ENCODE data around the gene HHAT. TPM values are rescaled to one million over a fixed set of nuclear protein-coding genes. Genes with fewer than 3 reads are reported as not detected.

The HHAT gene
- total RNA-seq, 1 experiment from 2014 or later = 2.3 TPM

GRCh38 chr1:210482491-210482890 is 153.8 kb downstream of the HHAT start:
- Histone ChIP-seq H3K9me3 (ENCODE audit: low read length) (no peaks in the 10 kb centered on the region), H3K9me2 (replicated peaks; ENCODE audit: insufficient read depth, low read length) (no peaks in the 10 kb centered on the region), H3K27me3 (ENCODE audit: low read length) (no peaks in the 10 kb centered on the region), H2AFZ (ENCODE audit: low read length) (no peak overlapping the region), H3K36me3 (ENCODE audit: insufficient read depth, low read length) (no peaks in the 10 kb centered on the region), H4K20me1 (ENCODE audit: insufficient read depth, low read depth, low read length) (no peaks in the 10 kb centered on the region), H3K4me2 (ENCODE audit: low read depth, low read length, poor library complexity, severe bottlenecking) (no peak overlapping the region), H3K4me1 (ENCODE audit: low read length) (peaks cover 2% of the 10 kb centered on the region; the same call in 1 of the 2 replicates), H3K27ac (ENCODE audit: low read length) (no peak overlapping the region), H3K79me2 (ENCODE audit: low read length) (no peaks in the 10 kb centered on the region), H3K9ac (ENCODE audit: low read length) (no peak overlapping the region), H3K4me3 (ENCODE audit: low read length) (no peak overlapping the region)
- no peak for DNase-seq

DNA sequence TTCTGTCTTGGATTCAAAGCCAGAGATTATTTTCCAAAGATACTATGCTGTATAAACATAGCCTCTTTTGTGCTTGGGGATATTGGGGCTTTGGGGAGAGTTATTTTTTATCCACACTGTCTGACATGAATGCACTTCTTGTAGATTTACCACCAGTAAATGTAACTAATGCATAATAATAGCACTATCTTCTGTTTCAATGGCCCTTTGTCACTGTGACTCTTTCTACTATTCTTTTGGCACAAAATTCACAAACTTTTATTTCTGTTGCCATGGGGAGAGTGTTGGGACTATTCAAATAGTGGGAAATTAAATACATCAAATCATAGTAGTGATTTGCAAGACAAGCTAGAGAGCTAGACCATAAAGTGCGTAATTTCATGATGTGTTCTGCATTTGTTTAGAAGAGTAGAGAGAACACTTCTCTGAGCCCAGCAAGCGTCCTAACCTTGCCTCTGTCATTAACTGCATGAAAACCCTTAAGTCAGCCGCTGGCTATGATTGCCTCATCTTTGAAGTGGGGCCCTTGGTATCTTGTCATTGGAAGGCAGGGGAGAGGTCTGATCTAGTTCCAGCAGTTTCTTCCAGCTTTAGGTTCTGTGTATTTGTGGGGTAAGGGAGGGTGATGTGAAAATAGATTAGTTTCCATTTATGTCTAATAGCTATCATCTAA is 154.4 kb downstream of the HHAT start:
- no peak overlapping the region for H3K4me3 ChIP-seq (ENCODE audit: low read length)
- H3K4me2 ChIP-seq (ENCODE audit: low read depth, low read length, poor library complexity, severe bottlenecking) = no peak overlapping the region
- no peaks in the 10 kb centered on the region for H3K9me2 ChIP-seq (replicated peaks; ENCODE audit: insufficient read depth, low read length)
- H3K79me2 ChIP-seq (ENCODE audit: low read length) = no peaks in the 10 kb centered on the region
- H3K27me3 ChIP-seq (ENCODE audit: low read length) = no peaks in the 10 kb centered on the region
- H3K36me3 ChIP-seq (ENCODE audit: insufficient read depth, low read length) = no peaks in the 10 kb centered on the region
- DNase-seq = no peak
- peaks cover 7% of the 10 kb centered on the region; the same call in 1 of the 2 replicates for H3K4me1 ChIP-seq (ENCODE audit: low read length)
- H3K27ac ChIP-seq (ENCODE audit: low read length) = no peak overlapping the region
- H3K9ac ChIP-seq (ENCODE audit: low read length) = no peak overlapping the region
- H4K20me1 ChIP-seq (ENCODE audit: insufficient read depth, low read depth, low read length) = no peaks in the 10 kb centered on the region
- H2AFZ ChIP-seq (ENCODE audit: low read length) = no peak overlapping the region
- H3K9me3 ChIP-seq (ENCODE audit: low read length) = no peaks in the 10 kb centered on the region

GRCh38 chr1:210483821-210484220 is 155.1 kb downstream of the HHAT start:
- H3K79me2 ChIP-seq (ENCODE audit: low read length) = no peaks in the 10 kb centered on the region
- no peaks in the 10 kb centered on the region for H3K27me3 ChIP-seq (ENCODE audit: low read length)
- H3K4me1 ChIP-seq (ENCODE audit: low read length) = peaks cover 7% of the 10 kb centered on the region; the same call in 1 of the 2 replicates
- H3K27ac ChIP-seq (ENCODE audit: low read length) = no peak overlapping the region
- no peak overlapping the region for H3K4me2 ChIP-seq (ENCODE audit: low read depth, low read length, poor library complexity, severe bottlenecking)
- H3K4me3 ChIP-seq (ENCODE audit: low read length) = no peak overlapping the region
- H3K9me3 ChIP-seq (ENCODE audit: low read length) = no peaks in the 10 kb centered on the region
- no peaks in the 10 kb centered on the region for H4K20me1 ChIP-seq (ENCODE audit: insufficient read depth, low read depth, low read length)
- H3K9me2 ChIP-seq (replicated peaks; ENCODE audit: insufficient read depth, low read length) = no peaks in the 10 kb centered on the region
- no peaks in the 10 kb centered on the region for H3K36me3 ChIP-seq (ENCODE audit: insufficient read depth, low read length)
- no peak for DNase-seq
- H2AFZ ChIP-seq (ENCODE audit: low read length) = no peak overlapping the region
- H3K9ac ChIP-seq (ENCODE audit: low read length) = no peak overlapping the region

DNA sequence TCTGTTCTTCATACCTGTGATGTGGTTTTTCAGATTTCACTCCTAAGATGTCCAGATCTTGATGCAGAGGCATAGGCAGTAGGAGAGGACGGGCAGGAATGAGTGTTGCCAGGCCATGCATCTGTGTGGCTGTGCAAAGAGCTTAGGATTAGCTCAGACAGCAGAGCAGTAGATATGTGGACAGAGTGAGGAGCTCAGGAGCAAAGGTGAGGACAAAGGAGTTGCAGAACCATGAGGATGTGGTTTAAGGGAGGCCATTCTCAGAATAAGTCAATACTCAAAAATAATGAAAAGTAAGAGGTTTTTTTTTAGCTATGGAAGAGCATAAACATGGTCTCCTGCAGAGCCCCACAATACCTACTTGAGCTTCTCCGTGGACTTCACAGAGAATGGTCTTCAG is 158.3 kb downstream of the HHAT start:
- Histone ChIP-seq H3K9me3 (ENCODE audit: low read length) (no peaks in the 10 kb centered on the region), H3K4me2 (ENCODE audit: low read depth, low read length, poor library complexity, severe bottlenecking) (no peak overlapping the region)
- no peak for DNase-seq

GRCh38 chr1:210489491-210489890 is 160.8 kb downstream of the HHAT start:
- Histone ChIP-seq H3K4me1 (ENCODE audit: low read length) (peaks cover 7% of the 10 kb centered on the region; the same call in 1 of the 2 replicates), H3K9me2 (replicated peaks; ENCODE audit: insufficient read depth, low read length) (0 out of 2 replicates have a peak, but pooled peaks cover 3% of the 10 kb centered on the region), H3K4me3 (ENCODE audit: low read length) (no peak overlapping the region), H3K9ac (ENCODE audit: low read length) (no peak overlapping the region), H3K4me2 (ENCODE audit: low read depth, low read length, poor library complexity, severe bottlenecking) (no peak overlapping the region), H3K9me3 (ENCODE audit: low read length) (no peaks in the 10 kb centered on the region), H3K27ac (ENCODE audit: low read length) (no peak overlapping the region), H4K20me1 (ENCODE audit: insufficient read depth, low read depth, low read length) (no peaks in the 10 kb centered on the region), H3K36me3 (ENCODE audit: insufficient read depth, low read length) (no peaks in the 10 kb centered on the region), H3K27me3 (ENCODE audit: low read length) (no peaks in the 10 kb centered on the region), H3K79me2 (ENCODE audit: low read length) (no peaks in the 10 kb centered on the region), H2AFZ (ENCODE audit: low read length) (no peak overlapping the region)
- no peak for DNase-seq

More for the DNA sequence above, 158.3 kb downstream of the HHAT start:
- Histone ChIP-seq H3K9ac (ENCODE audit: low read length) (no peak overlapping the region), H3K9me2 (replicated peaks; ENCODE audit: insufficient read depth, low read length) (no peaks in the 10 kb centered on the region), H3K79me2 (ENCODE audit: low read length) (no peaks in the 10 kb centered on the region), H3K4me1 (ENCODE audit: low read length) (peaks cover 7% of the 10 kb centered on the region; the same call in 1 of the 2 replicates), H2AFZ (ENCODE audit: low read length) (no peak overlapping the region), H3K27me3 (ENCODE audit: low read length) (no peaks in the 10 kb centered on the region), H4K20me1 (ENCODE audit: insufficient read depth, low read depth, low read length) (no peaks in the 10 kb centered on the region), H3K4me3 (ENCODE audit: low read length) (no peak overlapping the region), H3K36me3 (ENCODE audit: insufficient read depth, low read length) (no peaks in the 10 kb centered on the region), H3K27ac (ENCODE audit: low read length) (no peak overlapping the region)

DNA sequence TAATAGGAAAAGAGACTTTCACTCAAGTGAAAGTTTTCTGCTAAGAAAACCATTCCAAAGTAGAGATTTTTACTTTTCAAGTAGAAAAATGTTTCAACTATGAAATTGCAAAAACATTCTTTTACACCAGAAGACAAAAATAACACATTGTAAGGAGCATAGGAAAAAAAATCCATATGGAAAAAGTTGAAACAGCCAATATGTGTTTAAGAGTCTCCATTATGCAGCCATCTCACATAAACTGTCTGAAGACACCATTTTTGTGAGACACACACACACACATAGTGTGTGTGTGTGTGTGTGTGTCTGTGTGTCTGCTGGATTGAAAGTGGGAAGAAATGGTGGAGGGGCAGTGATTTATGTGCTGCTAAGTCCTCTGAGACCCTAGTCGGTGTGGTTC is 162.1 kb downstream of the HHAT start:
- DNase-seq = no peak
- Histone ChIP-seq H3K27me3 (ENCODE audit: low read length) (no peaks in the 10 kb centered on the region), H3K4me3 (ENCODE audit: low read length) (no peak overlapping the region), H2AFZ (ENCODE audit: low read length) (no peak overlapping the region), H3K9me2 (replicated peaks; ENCODE audit: insufficient read depth, low read length) (0 out of 2 replicates have a peak, but pooled peaks cover 3% of the 10 kb centered on the region), H3K36me3 (ENCODE audit: insufficient read depth, low read length) (no peaks in the 10 kb centered on the region), H3K9ac (ENCODE audit: low read length) (no peak overlapping the region), H3K27ac (ENCODE audit: low read length) (no peak overlapping the region), H3K4me1 (ENCODE audit: low read length) (peaks cover 7% of the 10 kb centered on the region; the same call in 1 of the 2 replicates), H3K4me2 (ENCODE audit: low read depth, low read length, poor library complexity, severe bottlenecking) (no peak overlapping the region), H3K79me2 (ENCODE audit: low read length) (no peaks in the 10 kb centered on the region), H3K9me3 (ENCODE audit: low read length) (no peaks in the 10 kb centered on the region), H4K20me1 (ENCODE audit: insufficient read depth, low read depth, low read length) (no peaks in the 10 kb centered on the region)

DNA sequence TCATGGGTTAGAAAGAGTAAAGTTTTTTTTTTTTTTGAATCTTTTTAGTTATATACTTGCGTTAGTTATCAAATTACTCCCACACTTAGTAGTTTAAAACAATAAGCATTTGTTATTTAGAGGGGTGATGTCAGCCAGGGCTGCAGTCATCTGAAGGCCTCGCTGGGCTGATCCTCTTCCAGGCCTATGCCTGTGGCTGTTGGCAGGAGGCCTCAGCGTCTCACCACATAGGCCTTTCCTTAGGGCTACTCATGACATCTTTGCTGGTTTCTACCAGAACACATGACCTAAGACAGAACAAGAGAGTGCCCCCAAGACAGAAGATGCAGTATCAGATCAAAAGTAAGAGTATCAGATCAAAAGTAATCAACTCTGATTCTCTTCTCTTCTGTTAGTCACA is 167.4 kb downstream of the HHAT start:
- Histone ChIP-seq H4K20me1 (ENCODE audit: insufficient read depth, low read depth, low read length) (no peaks in the 10 kb centered on the region), H3K27me3 (ENCODE audit: low read length) (no peaks in the 10 kb centered on the region), H3K36me3 (ENCODE audit: insufficient read depth, low read length) (no peaks in the 10 kb centered on the region), H2AFZ (ENCODE audit: low read length) (no peak overlapping the region), H3K4me1 (ENCODE audit: low read length) (no peaks in the 10 kb centered on the region), H3K27ac (ENCODE audit: low read length) (no peak overlapping the region), H3K9ac (ENCODE audit: low read length) (no peak overlapping the region), H3K4me3 (ENCODE audit: low read length) (no peak overlapping the region), H3K9me3 (ENCODE audit: low read length) (no peaks in the 10 kb centered on the region), H3K4me2 (ENCODE audit: low read depth, low read length, poor library complexity, severe bottlenecking) (no peak overlapping the region), H3K9me2 (replicated peaks; ENCODE audit: insufficient read depth, low read length) (0 out of 2 replicates have a peak, but pooled peaks cover 3% of the 10 kb centered on the region), H3K79me2 (ENCODE audit: low read length) (no peaks in the 10 kb centered on the region)
- DNase-seq = no peak

GRCh38 chr1:210499956-210500355 is 171.3 kb downstream of the HHAT start:
- H4K20me1 ChIP-seq (ENCODE audit: insufficient read depth, low read depth, low read length) = no peaks in the 10 kb centered on the region
- H3K4me2 ChIP-seq (ENCODE audit: low read depth, low read length, poor library complexity, severe bottlenecking) = no peak overlapping the region
- no peak overlapping the region for H3K9ac ChIP-seq (ENCODE audit: low read length)
- no peak overlapping the region for H2AFZ ChIP-seq (ENCODE audit: low read length)
- DNase-seq = no peak
- H3K4me1 ChIP-seq (ENCODE audit: low read length) = no peaks in the 10 kb centered on the region
- no peaks in the 10 kb centered on the region for H3K27me3 ChIP-seq (ENCODE audit: low read length)
- no peaks in the 10 kb centered on the region for H3K36me3 ChIP-seq (ENCODE audit: insufficient read depth, low read length)
- H3K79me2 ChIP-seq (ENCODE audit: low read length) = no peaks in the 10 kb centered on the region
- H3K9me3 ChIP-seq (ENCODE audit: low read length) = no peaks in the 10 kb centered on the region
- H3K27ac ChIP-seq (ENCODE audit: low read length) = no peak overlapping the region
- H3K9me2 ChIP-seq (replicated peaks; ENCODE audit: insufficient read depth, low read length) = no peaks in the 10 kb centered on the region
- H3K4me3 ChIP-seq (ENCODE audit: low read length) = no peak overlapping the region

Measured in Karpas-422 (cell line).